Gastroesophageal sphincter (tissue), 3 donors: ENCODE measurements around the gene MALL.

Experiments
- CTCF ChIP-seq, 4 experiments: fragments of 200-600 bp in 2 of 4; fragments of 450-650 bp in 2 of 4; sonication (generic) in 1 of 4; IDR thresholded peaks; one replicate each; pipeline ENCODE4 v1.5.1; 2017 to 2019; ENCODE audit warnings: antibody characterized with exemption in 4 of 4, mild to moderate bottlenecking in 2 of 4, moderate library complexity in 2 of 4
- POLR2A ChIP-seq, 2 donors: fragments of 450-650 bp; IDR thresholded peaks; one replicate each; pipeline ENCODE4 v1.6.1; 2017; ENCODE audit warnings: antibody characterized with exemption in 2 of 2, mild to moderate bottlenecking in 2 of 2, moderate library complexity in 1 of 2
- POLR2AphosphoS5 ChIP-seq: sonication (generic); formaldehyde crosslinking; IDR thresholded peaks from one replicate; pipeline ENCODE4 v1.6.1; 2017; ENCODE audit warnings: antibody characterized with exemption

GRCh38 chr2:110124038-110124825 lies 8.6 kb upstream of the MALL start:
- TF ChIP-seq CTCF (IDR thresholded peaks at IDR 0.05) (no peak), POLR2A (IDR thresholded peaks at IDR 0.05) (no peak), POLR2AphosphoS5 (no peak)
